H4 (cell line): ENCODE data around the gene NBPF20. TPM values are rescaled to one million over a fixed set of nuclear protein-coding genes. Genes with fewer than 3 reads are reported as not detected.
"Not testable (repeated sequence)": the region's sequence is repeated elsewhere in the genome, so short reads cannot be mapped to it uniquely, and the experiment has no call there.

Experiments used
- DNase-seq: peaks from one replicate; pipeline ENCODE4 v3.0.0-alpha.2; 2015; ENCODE audit warnings: low spot score
- total RNA-seq: library from RNA; depleted of rRNA; stranded (reverse); fragments of >200 nt; shearing (Covaris generic); gene quantifications from 2 replicates; pipeline ENCODE4 v1.2.3, GENCODE V29; 2014; rRNA removed

The NBPF20 gene, protein sequence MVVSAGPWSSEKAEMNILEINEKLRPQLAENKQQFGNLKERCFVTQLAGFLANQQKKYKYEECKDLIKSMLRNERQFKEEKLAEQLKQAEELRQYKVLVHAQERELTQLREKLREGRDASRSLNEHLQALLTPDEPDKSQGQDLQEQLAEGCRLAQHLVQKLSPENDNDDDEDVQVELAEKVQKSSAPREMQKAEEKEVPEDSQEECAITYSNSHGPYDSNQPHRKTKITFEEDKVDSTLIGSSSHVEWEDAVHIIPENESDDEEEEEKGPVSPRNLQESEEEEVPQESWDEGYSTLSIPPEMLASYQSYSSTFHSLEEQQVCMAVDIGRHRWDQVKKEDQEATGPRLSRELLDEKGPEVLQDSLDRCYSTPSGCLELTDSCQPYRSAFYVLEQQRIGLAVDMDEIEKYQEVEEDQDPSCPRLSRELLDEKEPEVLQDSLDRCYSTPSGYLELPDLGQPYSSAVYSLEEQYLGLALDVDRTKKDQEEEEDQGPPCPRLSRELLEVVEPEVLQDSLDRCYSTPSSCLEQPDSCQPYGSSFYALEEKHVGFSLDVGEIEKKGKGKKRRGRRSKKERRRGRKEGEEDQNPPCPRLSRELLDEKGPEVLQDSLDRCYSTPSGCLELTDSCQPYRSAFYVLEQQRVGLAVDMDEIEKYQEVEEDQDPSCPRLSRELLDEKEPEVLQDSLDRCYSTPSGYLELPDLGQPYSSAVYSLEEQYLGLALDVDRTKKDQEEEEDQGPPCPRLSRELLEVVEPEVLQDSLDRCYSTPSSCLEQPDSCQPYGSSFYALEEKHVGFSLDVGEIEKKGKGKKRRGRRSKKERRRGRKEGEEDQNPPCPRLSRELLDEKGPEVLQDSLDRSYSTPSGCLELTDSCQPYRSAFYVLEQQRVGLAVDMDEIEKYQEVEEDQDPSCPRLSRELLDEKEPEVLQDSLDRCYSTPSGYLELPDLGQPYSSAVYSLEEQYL (N-terminal part only)
- total RNA-seq: 0.25 and 1.2 TPM in 2 replicates

DNA sequence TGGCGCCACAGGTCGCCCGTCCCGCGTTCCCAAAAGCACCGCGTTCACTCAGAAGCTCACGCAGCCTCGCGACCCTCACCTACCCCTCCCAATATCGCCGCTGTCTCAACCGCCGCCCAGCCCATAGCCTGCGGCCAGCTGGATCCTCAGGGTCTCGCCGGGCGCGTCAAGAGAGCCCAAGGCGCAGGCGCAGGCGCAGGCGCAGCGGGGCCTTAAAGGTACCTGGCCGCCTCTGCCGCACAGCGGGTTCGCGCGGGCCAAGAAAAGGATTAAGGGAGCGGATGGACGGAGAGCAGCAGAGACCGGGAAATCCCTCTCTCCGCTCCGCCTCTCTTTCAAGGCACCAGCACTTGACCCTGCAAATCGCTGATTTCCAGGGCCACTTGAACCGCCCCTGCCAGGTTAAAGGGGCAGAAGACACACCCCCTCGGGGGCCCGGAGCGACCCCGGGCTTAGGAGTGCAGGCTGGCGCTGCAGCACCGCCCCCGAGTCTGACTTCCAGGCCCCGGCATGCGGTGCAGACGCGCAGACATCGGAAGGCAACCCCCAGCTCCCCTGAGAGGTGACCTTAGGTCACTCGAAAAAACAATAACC lies at the start of gene NBPF20:
TSS of gene NBPF20 (minus strand) at position 168 of the 594 bp plus-strand sequence. CDS start 20,331 bp downstream, outside the sequence.
- DNase-seq: peak; percentile 55

DNA sequence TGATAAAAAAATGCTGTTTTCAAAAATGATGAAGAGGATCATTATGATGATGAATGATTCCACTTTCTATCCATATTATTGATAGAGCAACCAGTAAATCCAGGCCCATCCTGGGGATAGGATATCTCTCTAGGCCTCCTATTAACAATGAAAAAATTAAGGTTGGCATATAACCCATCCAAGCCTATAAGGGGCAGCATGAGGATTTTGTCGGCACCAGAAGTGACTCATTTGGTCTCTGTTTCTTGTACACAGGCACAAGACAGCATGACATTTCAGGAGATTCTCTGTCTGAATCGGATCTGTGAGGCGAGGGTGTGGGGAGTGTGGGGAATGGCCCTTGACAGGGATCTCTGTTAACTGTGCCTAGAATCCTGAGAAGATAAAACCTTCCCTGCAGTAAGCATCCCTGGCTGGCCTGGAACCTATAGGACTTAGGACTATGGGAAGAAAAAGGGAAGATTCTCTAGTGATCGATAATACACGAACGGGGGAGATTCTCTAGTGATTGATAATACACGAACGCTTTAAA lies 49.5 kb upstream of the NBPF20 start:
- DNase-seq: not testable (repeated sequence)

DNA sequence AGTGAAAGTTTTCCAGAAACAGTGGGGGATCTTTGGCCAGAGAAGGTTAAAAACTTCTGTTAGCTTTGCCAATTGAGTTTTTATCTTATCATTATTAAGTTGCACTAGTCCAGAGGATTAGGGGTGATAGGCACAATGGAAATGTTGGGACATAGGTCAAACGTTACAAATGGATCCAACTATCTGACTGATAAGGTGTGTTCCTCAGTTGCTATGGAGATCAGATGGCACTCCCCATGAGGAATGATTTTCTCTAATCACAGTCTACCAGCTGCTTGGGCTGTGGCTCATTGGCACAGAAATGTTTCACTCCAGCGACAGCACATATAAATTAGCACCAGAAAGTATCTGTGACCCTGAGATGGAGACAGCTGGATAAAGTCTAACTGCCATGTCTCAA lies 47.3 kb upstream of the NBPF20 start:
- DNase-seq: not testable (repeated sequence)

DNA sequence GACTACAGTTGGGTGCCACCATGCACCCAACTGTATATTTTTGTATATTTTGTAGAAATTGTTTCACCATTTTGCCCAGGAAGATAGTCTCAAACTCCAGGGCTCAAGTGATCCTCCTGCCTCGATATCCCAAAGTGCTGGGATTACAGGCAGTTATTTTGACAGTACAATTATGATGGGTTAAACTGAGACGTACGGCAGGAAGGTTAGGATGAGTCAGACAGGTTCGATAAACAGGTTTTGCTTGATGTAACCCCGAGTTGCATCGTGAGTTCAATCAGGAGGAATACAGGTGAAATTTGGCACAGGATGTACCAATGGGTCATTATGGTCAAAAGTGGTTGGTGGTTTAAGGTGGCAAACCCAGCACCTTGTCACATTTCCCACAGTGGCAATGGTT lies 46.0 kb upstream of the NBPF20 start:
- DNase-seq: not testable (repeated sequence)

DNA sequence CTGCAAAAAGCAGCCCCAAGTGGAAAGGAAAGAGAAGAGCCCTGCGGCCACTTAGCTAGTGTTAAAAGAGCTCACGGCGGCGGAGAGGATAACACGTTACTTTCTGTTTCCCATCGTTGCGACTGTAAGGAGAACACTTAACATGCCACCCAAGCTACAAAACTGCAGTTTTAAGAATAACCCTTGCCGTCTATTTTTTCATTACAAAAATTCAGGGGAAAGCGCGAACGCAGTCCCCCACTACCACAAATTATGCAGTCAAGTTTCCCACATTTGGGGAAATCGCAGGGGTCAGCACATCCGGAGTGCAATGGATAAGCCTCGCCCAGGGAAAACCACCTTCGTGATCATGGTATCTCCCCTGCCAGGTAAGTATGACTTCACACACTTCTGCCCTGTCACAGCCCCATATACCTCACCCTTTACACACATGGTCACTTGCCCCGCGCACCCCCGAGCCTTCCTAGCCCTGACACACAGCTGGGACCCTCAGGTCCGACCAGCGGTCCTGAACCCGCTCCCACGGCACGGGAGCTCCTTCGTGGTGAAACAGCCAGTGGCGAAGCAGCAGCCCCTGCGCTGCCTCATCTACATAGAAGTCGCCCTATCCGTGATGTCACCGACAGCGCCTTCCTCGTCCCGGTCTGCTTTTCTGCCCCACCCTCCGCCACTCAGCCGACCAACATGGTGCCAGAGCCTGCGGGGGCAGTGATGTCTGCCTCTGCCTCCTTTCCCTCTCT lies 40.2 kb upstream of the NBPF20 start:
- DNase-seq: peak; percentile 96

DNA sequence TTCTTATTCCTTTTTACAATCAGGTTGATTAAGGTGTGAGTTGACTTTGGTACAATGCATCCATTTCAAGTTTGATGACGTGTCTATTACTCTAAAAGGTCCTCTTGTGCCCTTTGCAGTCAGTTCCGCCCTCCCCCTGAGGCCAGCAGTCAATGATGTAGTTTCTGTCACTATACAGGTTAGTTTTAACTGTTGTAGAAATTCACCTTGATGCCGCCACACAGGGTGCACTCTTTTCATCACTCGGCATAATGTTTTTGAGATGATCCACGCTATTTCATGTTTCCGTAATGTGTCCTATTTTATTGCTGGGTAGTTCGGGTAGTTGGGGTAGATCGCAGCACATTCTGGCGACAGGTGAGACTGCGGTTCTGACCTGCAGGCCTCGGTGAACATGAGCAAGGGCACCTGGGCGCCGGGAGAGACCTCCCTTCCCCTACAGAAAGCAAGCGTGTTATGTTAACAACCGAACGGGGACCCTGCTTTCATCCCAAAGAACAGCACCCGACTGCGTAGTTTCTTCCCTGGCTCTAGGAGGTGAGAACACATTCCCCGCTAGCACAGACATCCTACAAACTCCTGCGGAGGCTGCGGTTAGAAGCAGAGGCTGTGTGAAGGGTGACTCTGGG lies 39.4 kb upstream of the NBPF20 start:
- not testable (repeated sequence) for DNase-seq

DNA sequence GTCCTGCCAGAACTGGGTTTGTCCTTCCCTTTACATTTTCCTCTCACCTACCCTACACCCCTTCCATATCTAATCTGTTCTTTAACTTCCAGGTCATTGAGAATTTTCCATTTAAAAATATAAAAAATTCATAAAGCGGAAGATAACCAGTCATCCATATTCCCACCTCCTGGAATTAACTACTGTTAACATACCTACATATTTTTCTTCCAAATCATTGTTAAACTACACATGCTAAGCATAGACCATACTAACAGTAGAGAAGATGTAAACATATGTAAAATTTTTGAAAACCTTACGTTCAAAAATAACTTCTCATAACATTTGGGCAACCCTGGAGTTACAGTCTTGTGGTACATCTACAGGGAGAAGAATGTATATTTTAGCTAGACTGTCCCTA lies 38.6 kb upstream of the NBPF20 start:
- DNase-seq: not testable (repeated sequence)

DNA sequence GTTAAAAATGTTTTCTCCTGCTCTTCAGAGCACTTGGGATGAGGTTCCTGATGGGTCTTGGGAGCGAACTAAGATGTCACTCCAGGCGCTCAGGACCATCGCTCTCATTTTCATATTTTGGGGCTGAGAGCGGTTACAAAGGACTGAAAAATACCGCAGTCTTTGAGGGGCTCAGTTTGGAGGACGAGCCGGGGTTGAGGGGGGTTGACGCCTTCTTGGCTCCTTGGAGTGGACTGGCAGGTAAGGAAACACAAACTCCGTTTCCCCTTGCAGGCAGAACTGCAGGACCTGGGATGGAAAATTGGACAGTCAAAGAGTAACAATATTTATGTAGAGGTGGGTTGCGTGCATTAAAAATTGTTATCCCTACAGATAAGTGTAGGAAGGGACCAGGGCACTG lies 35.3 kb upstream of the NBPF20 start:
- not testable (repeated sequence) for DNase-seq

DNA sequence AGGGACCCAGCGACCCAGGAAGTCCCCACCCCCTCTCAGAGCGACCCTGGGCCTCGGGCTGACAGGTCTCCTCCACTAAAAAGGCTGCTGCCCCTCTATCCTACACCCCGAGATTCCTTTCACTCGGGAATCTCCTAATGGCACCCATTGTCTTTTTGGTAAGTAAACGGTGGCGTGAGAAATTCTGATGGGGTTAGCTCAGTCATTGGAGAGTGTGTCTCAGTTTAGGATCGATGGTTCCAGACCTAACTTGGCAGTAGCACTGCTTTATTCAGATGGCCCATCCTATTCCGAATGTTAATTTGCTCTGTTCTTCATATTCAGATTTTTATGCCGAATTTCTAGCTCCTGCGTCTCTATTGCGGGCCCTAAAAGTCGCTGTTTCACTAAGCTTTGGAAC lies 34.6 kb upstream of the NBPF20 start:
- DNase-seq: not testable (repeated sequence)

DNA sequence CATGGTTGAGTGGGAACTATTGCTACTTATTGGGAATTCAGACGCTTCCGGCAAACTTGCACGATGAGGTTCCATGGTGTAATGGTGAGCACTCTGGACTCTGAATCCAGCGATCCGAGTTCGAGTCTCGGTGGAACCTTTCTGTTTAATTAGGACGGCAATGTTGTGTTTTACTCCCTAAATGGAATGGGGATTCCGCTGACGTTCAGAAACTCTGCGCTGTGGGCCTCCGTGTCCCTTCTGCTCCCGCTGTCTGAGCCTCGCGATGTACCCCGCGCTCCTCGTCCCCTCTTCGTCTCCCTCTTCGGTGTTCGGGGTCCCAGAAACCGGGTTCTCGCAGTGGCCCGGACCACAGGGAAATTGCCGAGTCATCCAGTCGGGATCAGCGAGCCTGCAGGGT lies 34.2 kb upstream of the NBPF20 start:
- not testable (repeated sequence) for DNase-seq

DNA sequence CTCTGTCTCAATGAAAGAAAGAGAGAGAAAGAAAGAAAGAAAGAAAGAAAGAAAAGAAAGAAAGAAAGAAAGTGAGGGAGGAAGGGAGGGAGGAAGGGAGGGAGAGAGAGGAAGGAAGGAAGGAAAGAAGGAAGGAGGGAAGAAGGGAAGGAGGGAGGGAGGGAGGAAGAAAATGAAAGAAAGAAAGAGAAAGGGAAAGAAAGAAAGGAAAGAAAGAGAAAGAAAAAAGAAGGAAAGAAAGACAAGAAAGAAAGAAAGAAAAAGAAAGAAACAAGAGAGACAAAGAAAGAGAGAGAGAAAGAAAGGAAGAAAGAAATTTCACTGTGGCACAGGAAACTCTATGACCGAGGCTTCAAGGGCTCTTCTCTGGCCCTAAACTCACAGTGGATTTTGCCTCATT lies 33.7 kb upstream of the NBPF20 start:
- not testable (repeated sequence) for DNase-seq

DNA sequence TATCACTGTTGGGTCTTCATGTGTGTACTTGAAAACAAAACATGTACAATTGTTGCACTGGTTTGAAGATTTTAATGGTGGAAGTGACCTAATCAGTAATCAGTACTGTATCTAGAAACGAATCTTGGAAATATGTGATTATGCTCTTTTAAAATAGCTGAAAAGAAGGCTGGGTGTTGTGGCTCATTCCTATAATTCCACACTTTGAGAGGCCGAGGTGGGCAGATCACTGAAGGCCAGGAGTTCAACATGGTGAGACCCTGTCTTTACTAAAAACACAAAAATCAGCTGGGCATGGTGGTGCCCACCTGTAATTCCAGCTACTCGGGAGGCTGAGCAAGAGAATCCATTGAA lies 29.4 kb upstream of the NBPF20 start:
- not testable (repeated sequence) for DNase-seq

DNA sequence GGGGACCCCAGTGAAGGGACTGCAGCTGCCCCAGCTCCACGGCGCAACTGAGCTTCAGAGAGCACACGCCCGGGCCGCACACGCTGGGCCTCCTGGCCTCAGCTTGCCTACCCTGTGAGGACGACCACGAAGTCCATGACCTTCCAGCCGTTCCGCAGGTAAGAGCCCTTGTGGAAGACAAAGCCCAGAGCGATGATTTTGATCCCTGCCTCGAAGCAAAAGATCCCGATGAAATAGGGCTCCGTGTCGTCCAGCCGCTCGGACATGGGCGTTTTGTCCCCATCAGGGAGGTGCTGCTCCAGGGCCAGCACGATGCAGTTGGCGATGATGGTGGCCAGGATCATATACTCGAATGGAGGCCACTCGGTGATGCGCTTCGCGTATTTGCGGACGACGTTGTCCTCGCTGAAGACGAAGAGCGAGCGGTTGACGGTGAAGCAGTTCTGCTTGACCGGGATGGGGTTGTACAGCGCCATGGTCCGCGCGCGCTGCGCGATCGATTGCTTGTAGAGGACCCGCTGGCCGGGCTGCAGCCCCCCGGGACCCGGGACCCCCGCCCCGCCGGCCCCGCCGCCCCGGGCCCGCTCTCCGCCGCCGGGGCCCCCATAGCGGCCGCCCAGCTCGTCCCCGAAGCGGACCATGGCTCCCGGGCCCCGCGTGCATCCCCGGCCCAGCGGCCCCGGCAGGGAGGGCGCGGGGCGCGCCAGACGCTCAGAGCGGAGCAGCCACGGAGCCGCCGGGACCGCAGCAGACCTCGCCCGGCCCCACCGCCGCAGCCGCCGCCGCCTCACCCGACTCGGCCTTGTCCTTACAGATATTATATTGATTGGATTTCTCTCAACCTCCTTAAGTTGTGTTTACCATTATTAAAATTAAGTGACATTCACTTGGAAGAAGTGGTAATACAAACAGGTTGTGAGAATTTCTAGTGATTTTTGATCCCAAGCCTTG lies 28.7 kb upstream of the NBPF20 start:
- DNase-seq: not testable (repeated sequence)

DNA sequence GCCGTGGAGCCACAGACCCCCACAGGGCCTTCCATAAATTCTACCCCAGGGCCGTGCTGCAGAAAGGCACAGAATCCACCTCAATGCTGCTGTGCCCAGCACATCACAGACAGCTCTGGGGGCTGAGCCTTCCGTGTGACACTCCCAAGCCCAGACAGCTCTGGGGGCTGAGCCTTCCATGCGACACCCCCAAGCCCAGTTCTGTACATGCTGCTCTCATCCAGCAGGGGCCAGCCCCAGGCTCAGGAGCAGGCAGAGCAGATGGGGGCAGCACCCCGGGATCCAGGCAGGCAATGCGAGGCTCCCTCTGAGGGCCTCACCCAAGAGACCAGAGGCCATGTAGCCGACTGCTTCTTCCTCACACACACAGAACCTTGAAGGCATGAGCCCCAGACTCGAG lies 27.1 kb upstream of the NBPF20 start:
- not testable (repeated sequence) for DNase-seq

DNA sequence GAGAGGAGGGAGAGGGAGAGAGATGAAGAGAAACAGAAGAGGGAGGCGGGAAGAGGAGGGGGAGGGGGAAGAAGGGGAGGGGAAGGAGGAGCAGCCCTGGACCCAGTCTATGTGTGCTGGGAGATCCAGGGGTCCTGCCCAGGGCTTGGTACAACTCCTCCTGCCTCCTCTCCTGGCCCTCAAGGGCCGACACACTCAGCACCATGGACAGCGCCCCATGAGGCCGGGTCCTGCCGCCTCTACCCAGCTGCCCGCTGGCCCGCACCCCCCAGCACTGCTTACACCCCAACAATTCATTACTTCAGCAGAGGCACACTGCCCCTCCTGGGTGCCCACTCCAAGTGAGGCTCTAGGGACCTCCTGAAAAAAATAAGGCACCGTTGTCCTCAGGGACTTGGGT lies 26.5 kb upstream of the NBPF20 start:
- DNase-seq: not testable (repeated sequence)

DNA sequence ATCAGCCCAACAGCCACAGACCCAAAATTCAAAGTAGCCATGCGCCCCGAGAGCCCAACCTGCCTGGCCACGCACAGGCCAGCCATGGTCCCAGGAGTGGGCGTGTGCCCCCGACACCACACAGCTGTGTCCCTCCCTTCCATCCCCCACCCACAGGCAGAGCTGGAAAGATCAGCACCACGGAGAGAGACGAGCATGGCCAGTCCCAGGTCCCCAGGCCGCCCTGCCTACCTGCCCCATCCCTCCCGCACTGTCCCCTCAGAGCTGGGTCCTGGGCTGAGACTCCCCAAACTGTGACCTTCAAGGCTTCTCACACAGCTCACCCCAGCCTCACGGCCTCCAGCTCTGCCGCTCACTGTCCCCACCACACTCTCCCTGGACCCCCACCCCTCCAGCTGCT lies 19.8 kb upstream of the NBPF20 start:
- DNase-seq: not testable (repeated sequence)

DNA sequence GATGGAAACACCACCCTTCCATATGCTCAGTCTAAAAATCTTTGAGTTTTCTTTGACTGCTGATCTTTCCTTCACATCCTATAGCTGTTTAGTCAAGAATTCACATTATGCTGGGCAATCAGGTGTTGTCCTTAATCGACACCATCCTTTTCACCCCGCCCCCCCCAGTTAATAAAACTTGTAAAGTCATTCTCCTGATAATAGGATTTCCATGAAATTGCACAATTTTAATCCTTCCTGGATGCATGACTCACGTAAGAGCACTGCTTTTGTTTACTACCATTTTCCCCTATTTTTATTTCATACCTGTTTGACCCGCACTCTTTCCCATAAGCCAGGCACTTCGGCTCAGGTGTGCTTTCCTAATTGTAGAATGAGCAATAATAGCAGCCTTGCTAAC lies 16.9 kb upstream of the NBPF20 start:
- not testable (repeated sequence) for DNase-seq

DNA sequence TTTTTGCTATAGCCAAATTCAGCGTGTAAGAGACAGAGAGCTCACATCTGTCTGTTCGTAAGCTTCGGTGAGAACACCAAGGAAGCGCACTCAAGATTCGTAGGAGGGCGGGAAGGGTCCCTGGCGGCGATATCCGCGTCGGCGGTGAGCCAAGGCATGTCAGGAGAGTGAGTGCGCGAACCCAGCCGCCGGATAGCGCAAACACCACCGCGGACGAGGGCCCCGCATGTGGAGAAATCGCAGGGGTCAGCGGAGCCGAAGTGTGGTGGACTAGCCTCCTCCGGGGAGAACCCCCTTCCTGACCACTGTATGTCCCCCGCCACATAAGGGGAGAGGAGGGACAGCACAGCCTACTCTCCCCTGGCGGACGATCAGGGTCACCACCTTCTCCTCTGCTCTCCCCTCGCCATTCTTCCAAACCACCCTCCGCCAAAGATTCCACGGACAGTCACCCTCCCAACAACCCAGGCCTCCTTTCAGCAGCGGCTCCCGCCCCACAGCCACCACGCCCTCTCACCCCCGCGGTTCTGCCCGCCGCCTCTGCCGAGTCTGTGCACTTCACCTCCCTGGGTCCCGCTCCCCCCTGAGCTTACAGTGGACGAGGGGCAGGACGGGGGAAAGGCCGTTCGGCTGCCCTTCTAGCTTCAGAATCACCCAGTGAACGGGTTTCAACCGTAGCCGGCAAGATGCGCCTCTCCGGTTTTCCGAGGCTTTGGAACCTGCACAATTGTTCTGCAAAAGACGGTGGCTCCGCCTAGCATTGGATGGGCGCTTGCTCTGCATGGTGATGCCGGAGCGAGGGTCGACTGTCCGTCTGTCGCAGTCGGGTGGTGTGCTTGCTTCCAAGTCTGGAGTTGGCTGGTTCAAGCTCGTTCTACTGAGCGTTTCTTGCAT lies 6.2 kb upstream of the NBPF20 start:
- DNase-seq: not testable (repeated sequence)
